Hippocampal formation (tissue), 2 donors: ENCODE results near the gene CPXM1.
"Not testable (repeated sequence)": the region's sequence is repeated elsewhere in the genome, so short reads cannot be mapped to it uniquely, and the experiment has no call there.

Experiments
- DNase-seq, 2 donors: peaks; one replicate each; lab custom pipeline; 2025; lab: John Stamatoyannopoulos, UW

The CPXM1 gene

DNA sequence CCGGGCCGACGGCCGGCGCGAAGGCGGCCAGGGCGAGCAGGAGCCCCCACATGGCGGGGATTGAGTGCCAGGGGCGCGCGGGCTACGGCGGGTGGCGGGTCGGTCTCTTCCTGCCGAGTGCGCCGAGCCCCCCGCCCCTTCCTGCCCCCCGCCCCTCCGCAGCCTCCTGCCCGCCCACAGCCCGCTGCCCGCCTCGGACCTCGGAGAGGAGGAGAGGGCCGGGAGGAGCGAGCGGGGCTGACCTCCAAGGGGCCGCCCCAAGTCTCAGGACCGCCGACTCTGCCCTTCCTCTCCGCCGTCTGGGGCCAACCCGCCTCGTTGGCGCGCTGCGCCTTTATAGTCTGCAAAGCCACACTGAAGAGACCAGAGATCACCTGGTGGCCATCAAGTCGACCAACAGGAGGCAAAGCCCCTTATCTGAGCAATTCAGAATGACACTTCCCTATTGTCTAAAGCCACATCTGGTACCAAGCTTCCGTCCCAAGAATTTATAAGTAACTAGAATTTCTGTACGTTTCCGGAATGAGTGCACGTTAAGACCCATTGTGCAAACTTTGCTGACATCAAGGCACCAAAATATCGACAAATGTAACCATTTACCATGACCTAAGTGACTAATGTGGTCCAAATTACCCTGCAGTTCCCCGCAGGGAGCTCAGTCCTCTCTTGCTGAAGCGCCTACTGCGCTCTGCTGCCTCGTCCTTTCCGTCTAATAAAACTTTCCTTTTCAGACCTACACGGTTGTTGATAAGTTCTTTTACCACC lies at the start of gene CPXM1:
Gene CPXM1, minus strand, starts transcription at position 107 of the 765 bp plus-strand sequence. Its CDS starts 55 bp downstream, at position 52.
- DNase-seq, result no peak

DNA sequence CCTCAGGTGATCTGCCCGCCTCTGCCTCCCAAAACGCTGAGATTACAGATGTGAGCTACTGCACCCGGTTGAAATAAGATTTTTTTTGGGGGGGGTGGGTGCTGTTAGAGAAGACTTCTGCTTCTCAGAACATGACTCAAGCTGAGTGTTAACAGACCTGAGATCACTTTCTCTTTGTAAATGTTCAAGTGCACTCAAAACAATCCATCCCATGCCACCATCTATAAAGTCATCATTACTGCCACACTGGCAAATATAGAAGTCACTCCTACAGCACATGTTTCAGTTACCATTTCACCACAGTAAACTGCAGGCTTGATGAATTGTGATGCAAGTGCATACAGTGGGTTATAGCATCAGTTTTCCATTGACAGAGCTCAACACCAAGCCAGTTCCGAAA lies 49.1 kb upstream of the CPXM1 start:
- DNase-seq, result no peak

DNA sequence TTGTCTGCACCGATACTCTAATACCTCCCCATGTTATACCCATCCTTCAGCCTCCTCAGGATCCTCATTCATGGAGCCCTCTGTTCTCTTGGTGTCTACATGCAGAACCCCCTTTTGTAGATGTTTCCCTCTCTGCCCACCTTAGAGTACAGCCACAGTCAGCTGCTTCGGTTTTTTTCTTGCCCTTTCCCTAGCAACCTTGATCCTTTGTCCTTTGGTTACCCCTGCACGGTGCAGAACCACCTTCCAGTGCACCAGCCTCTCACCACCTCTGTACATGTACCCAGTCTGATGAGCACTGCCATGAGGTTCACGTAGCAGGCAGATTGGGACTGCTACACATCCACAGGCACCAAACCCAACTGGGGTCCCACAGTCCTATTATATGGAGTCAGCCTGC lies 47.4 kb upstream of the CPXM1 start:
- no peak for DNase-seq

DNA sequence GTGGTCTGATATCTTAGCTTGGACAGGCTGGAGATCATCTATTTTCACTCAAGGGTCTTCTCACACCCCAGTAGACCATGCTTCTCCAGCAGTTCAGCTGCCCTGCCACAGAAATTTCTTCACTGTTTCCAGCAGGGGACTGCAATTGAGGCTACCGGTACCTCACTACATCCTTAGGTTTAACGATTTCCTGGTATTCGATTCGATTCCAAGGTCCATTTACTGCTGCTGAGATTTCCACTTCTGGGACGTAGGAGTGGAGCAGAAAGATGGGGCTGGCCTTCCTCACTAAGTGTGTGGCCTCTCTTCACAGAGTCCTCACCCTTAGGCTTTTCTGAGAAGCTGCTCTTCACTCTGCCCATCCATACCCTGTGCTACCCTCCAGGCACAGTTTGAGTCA lies 46.3 kb upstream of the CPXM1 start:
- DNase-seq, result no peak

DNA sequence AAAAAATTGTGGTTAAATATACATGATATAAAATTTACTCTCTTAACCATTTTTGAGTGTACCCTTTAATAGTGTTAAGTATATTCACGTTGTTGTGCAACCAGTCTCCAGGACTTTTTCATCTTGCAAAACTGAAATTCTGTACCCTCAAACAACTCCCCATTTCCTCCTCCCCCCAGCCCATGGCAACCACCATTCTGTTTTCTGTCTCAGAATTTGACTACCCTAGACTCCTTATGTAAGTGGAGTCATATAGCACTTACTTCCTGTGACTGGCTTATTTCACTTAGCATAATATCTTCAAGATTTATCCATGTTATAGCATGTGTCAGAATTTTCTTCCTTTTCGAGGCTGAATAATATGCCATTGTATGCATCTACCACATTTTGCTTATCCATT lies 45.2 kb upstream of the CPXM1 start:
- DNase-seq, result no peak

DNA sequence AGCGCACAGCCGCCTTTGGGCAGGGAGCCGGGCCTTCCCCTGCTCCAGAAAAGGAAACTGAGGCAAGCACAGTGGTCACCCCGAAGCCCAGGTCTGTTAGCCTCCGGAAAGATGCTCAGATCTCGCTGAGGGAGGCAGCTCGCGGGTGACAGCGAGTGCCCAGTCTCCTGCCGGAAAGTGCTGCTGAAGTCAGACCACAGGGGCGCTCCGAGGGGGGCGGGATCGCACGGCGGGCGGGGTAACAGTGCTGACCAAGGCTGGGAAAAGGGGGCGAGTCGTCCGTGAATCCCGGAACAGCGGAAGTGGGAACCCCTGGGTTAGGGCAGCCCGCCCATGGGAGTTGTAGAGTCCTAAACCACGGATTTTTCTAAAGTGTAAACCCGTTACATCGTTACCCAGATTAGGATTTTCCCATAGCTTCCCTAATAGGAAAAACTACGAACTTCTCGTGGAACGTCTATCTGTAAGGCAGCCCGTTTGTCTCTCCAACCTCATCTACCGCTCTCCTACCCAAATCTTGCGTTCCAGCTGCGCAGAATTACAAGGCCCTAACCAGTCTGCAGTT lies 40.6 kb upstream of the CPXM1 start:
- no peak for DNase-seq

DNA sequence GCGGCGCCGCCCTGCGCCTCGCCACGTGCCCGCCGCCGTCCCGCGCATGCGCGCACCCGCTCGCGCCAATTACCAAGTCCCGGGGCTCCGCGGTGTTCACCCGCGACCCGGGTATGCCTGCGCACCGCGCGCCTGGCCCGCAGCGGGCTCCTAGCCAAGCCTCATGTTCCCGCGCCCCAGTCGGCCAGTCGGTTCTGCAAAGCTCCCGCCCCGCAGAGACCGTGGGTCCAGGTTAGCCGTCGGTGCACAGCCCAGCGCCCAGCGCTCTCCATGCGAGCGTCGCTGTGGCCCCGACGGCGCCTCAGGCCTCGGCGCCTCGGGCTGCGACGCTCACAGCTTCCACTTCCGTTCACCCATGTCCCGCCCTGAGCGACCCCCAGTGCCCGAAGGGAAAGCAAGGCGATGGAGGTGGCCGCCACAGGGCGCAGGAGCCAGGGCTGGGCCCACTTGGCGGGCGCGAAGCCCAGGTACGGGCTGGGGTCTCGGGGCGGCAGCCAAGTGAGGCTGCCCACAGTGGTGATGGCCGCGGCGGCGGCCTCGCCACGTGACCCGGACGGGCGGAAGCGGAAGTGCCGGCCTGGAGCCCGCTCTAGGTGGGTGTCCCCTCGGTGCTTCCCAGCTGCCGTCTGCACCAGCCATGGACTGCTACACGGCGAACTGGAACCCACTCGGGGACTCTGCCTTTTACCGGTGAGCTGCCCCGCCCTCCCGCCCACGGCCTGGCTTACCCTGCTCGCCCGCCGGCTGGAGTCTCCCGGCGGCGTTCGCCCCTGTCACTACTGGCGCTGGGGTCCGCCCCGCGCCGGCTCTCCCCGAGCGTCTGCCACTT lies 39.9 kb upstream of the CPXM1 start, which contains the start of the genes PCED1A and VPS16:
Gene PCED1A, minus strand, starts transcription at position 518 of the 829 bp plus-strand sequence. CDS start 743 bp downstream, outside the sequence.
Gene VPS16, plus strand, starts transcription at position 608 of the 829 bp plus-strand sequence. Its CDS starts 30 bp downstream, at position 638.
- peak; percentile 72 to 85 for DNase-seq

DNA sequence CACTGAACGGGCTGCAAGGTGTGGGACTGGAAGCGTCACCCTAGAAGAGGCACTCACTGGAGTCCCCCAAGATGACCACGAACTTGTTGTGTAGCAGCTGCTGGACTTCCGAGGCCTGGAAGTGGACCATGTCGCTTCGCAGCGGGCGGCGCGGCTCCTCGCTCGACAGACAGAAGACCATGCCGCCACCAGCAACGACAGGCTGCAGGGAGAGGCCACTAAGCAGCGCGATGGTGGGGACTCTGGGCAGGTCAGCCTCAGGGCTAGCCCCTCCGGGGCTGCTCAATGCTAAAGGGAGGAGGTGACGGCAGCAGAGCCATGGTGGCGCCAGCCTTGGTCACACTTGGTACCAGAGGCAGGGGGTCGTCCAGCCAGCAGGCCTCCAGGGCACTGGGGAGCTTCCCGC lies 39.3 kb upstream of the CPXM1 start:
- no peak for DNase-seq

DNA sequence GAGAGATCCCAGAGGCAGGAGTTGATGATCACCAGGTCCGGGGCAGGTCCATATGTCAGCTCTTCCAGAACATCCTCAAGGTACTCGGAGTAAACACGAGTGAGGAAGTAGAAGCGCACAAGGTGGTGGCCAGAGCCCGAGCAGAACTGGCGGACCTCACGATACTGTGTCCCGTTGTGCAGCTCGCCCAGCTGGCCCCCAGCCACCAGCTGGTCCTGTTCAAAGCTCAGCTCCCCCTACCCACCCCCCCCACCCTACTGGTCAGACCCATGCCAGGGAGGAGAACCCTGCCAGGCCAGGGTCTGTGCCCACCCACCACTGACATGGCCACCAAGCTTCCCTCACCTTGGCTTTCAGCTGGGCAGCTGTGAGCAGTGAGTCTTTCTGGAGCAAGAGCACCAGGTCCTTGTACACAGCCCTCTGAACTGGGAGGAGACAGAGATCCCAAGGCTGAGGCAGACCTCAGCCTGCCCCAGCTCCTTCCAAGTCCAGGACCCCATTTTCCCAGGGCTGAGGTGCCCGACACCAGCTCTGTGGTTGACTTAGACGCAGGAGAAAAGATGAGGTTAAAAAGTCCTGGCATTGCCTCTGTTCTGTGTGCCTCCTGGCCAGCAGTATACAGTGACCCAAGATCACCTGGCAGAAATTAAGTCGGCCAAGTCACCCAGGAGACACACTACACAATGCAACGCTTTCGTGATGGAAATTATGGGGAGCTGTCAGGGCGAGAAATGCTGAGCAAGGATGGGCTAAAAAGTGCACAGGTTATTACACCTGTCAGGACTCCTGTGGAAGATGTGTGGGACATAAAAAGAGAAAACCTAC lies 38.6 kb upstream of the CPXM1 start:
- DNase-seq, result no peak

DNA sequence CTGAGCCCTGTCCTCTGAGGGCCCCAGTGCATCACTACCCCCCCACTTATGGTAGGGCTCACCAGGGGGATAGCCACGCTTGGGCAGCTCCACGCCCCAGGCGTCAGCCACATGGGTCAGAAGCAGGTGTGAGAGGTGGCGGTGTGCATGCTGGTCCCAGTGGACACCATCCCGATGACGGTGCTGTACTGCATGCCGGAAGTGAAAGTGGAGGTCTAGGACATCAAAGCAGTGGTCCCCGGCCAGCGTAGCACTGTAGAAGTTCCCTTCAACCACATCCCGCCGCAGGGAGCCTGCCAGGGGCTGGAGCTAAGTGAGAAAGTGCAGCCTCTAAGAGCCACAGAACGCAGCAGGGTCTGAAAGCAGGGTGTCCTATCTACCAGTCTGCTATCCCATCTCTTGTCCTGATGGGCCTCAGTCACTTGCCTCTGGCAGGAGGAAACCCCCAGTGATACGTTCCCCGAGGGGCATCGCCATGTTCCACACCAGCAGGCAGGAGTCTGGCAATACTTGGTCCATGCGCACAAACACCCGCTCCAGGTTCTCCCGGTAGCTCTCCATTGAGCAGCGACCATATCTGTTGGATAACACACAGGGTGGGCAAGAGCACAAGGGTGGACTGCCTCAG lies 37.9 kb upstream of the CPXM1 start:
- no peak for DNase-seq

DNA sequence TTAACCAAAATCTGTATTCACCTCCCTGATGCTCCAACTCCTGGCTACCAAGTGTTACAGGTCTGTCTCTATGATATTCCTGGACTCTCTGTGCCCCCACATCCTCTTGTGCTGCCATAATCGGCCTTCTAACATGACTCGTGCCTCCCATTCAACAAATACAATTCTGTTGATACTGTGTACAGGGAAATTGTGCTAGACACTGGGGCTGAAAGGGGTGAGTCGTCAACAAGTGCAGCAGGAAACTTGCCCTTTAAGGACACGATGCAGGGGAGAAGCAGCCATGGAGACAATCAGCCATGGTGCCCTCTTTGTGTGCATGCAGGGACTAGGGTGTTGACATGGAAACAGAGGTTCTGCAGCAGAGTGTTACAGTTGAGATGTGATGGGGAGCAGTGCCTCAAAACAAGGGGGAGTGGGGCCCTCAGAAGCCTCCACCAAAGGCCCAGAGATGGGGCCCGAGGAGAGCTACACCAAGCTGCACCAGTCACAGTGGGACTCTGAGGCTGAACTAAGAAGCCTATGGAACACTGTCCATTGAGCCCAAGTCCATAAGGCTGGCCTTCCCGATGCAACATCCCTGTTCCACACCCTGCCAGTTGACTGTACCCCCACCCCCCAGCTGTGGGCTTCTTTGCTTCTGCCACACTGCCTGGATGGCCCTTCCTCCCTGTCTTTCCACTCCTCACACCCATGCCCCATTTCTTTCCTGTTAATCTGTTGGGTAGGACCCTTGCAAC lies 37.0 kb upstream of the CPXM1 start:
- DNase-seq, result no peak

DNA sequence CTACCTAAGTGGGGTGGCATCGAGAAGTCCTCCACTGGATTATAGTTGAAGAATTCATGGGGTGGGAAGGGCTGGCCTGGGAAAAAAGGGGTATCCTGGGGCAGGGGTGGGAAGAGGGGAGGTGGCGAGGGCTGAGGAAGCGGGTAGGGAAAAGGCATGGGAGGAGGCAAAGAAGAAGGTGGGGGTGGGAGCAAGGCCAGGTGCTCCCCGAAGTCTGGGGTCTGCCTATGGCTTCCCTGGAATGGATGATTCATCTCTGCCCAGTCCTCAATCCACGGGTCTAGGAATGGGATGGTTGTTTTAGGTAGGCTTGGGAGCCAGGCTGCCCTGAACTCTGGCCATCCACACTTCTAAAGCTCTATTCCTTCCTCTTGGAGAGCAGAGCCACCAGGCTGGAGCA lies 35.6 kb upstream of the CPXM1 start:
- DNase-seq, result no peak

DNA sequence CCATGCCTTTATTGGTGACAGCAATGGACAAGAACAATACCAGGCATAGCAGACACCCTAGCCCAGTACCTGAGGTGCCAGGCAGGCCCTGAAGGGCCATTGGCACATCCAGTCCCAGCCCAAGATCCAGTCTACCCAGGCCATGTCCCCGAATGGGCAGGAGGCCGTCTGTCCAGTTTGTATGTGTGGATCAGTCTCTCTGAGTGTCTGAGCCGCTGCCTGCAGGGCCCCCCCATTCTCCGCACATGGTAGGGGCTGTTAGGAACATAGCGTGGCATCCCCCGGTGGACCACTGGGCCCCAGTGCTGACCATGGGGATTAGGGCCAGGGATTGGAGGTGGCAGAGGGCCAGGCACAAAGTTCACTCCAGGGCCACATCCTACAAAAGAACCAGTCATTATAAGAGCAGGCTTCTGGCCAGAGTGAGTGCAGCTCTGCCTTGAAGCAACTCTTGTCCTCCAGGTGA lies 34.9 kb upstream of the CPXM1 start:
- no peak for DNase-seq

DNA sequence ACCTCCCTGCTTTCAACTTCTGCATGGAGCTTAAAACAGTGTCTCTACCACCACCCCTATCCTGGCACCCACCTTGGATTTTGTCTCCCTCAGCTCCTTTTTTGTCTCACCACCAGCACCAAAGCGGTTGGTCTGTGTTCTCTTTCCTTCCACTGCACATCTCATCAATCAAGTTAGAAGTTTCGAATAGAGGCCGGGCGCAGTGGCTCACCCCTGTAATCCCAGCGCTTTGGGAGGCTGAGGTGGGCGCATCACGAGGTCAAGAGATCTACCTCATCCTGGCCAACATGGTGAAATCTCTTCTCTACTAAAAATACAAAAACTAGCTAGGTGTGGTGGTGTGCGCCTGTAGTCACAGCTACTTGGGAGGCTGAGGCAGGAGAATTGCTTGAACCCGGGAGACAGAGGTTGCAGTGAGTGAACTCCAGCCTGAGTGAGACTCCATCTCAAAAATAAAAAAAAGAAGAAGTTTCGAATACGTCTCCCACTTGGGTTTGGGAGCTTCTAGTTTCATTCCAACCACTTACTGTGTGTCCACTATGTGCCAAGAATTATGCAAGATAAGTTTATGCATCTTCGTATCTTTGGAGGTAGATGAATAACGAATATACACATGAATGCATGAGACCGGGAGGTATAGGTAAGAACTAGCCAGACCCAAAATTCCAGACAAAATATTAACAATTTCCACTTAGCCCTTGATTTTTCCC lies 34.1 kb upstream of the CPXM1 start:
- DNase-seq, result no peak

DNA sequence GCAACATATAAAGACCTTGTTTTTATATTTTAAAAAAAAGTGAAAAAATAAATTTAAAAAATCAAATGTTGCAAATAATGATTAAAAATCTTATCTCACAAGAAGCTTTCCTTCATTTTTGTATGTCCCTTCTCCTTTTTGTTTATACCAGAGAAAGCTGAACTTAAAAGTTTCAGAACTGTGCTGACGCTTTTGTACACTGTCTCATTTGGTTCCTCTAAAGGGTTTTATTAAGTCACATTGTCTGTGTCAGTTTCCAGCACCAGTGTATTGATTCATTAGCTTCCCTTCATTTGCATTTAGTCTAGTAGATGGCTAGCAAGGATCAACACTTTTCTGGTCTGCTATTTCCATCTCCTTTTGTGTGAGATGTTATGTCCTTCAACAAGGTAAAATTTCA lies 33.3 kb upstream of the CPXM1 start:
- DNase-seq, result no peak

DNA sequence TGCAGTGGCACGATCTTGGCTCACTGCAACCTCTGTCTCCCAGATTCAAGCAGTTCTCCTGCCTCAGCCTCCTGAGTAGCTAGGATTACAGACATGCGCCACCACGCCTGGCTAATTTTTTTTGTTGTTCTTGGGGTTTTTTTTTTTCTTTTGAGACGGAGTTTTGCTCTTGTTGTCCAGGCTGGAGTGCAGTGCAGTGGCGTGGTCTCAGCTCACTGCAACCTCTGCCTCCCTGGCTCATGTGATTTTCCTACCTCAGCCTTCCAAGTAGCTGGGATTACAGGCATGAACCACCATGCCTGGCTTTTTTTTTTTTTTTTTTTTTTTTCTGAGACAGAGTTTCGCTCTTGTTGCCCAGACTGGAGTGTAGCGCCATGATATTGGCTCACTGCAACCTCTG lies 30.8 kb upstream of the CPXM1 start:
- not testable (repeated sequence) for DNase-seq

DNA sequence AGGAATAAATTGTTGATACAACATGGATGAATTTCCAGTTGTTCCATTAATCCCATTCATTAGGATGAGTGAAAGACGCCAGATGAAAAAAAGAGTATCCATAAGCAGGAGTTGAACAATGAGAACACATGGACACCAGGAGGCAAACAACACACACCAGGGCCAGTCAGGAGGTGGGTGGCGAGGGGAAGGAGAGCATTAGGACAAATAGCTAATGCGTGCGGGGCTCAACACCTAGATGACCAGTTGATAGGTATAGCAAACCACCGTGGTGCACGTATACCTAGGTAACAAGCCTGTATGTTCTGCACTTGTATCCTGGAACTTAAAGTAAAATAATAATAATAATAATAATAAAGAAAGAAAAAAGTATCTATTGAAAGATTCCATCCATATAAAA lies 28.9 kb upstream of the CPXM1 start:
- no peak for DNase-seq

DNA sequence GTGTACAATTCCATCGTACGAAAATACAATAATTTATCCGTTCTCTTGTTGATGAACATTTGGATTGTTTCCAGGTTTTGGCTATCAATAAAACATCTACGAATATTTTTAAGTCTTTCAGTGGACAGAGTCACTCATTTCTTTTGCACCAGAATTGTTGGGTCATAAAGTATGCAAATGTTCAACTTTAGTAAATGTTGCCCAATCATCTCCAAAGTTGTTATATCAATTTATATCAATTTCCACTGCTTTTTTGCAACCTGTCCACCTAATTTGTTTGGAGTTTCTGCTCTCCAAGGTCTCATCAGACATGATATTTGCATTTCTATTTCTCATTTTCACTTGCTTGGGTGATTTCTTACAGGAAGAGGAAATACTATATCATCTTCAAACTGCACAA lies 26.2 kb upstream of the CPXM1 start:
- DNase-seq, result no peak

DNA sequence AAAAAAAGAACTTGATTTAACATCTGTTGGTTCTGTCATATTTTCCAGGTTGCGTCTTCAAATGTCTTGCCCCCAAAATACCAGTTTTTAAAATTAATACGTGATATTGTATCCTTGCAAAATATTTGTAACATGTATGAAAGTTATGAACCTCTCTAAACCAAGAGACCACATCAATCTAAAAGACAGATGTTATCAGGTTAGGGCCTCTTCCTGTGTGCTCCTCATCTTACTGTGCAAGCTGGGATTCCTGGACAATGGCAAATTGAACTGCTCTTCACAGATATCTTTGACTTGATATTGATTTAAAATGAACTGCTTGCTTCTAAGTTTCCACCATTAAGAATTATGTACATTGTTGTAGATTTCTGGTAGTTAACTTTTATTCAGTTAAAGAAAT lies 25.3 kb upstream of the CPXM1 start:
- DNase-seq, result no peak

DNA sequence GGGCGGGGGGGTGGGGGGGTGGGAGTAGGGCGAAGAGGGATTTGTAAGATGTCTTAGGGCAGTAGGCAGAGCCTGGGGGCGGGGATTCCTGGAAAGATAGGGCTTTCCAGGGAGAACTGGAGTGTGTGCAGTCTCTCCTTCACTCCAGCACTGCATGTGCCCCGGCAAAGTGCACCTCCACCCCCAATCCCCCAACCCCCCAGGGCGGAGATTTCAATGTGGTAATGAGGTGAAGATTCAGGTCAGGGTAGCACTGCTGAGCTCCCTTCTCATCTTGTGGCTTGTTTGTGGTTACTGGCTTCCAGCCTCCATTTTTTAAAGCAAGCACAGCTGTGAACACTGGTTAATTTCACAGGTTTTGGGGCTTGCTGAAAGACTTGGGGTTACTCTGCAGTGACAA lies 21.6 kb upstream of the CPXM1 start:
- DNase-seq, result no peak
